Vagina (tissue), 2 donors: Measurements from ENCODE around the gene SYT1. TPM values are rescaled to one million over a fixed set of nuclear protein-coding genes. Genes with fewer than 3 reads are reported as not detected.

Experiments
- DNase-seq, 2 donors: peaks; one replicate each; pipeline ENCODE4 v3.0.0-alpha.2; 2017; ENCODE audit errors: extremely low spot score in 2 of 2
- H3K27ac ChIP-seq: fragments of 200-600 bp; sonication (generic); one replicate; pipeline ENCODE4 v1.5.1; 2019
- H3K27me3 ChIP-seq: fragments of 200-600 bp; sonication (generic); one replicate; pipeline ENCODE4 v1.5.1; 2019
- H3K36me3 ChIP-seq, 2 donors: fragments of 200-600 bp; sonication (generic); one replicate each; pipeline ENCODE4 v1.5.1; 2017 to 2019
- H3K4me1 ChIP-seq: fragments of 200-600 bp; sonication (generic); one replicate; pipeline ENCODE4 v1.5.1; 2019
- H3K4me3 ChIP-seq, 2 donors: fragments of 200-600 bp; sonication (generic); 1 replicate in 1 of 2; 2 replicates in 1 of 2; pipeline ENCODE4 v1.5.1; 2016 to 2019
- H3K9me3 ChIP-seq: fragments of 200-600 bp; sonication (generic); one replicate; pipeline ENCODE4 v1.5.1; 2019
- CTCF ChIP-seq, 3 experiments: fragments of 450-650 bp in 2 of 3; fragments of 200-600 bp in 1 of 3; sonication (generic) in 1 of 3; IDR thresholded peaks; one replicate each; pipeline ENCODE4 v1.5.1; 2017 to 2019; ENCODE audit warnings: antibody characterized with exemption in 3 of 3, mild to moderate bottlenecking in 2 of 3, moderate library complexity in 2 of 3
- POLR2A ChIP-seq, 2 donors: fragments of 450-650 bp; IDR thresholded peaks; one replicate each; pipeline ENCODE4 v1.6.1; 2017; ENCODE audit warnings: antibody characterized with exemption in 2 of 2, mild to moderate bottlenecking in 2 of 2, moderate library complexity in 2 of 2
- POLR2AphosphoS5 ChIP-seq, 2 donors: sonication (generic); formaldehyde crosslinking; IDR thresholded peaks; one replicate each; pipeline ENCODE4 v1.9.0; 2017; ENCODE audit warnings: antibody characterized with exemption in 2 of 2, mild to moderate bottlenecking in 2 of 2, low read depth in 1 of 2; ENCODE audit not compliant: insufficient read depth in 1 of 2
- intact Hi-C: fragments of 100-400 bp; cut with DNase I; formaldehyde crosslinking; loops from one replicate; pipeline ENCODE4 v1.15.1; 2023
- total RNA-seq: library from RNA; depleted of rRNA; stranded (reverse); fragments of >200 nt; gene quantifications from one replicate; pipeline ENCODE4 v1.2.3, GENCODE V29; 2016

Gene SYT1
- total RNA-seq, 1 donor from 2014 or later = 13.3 TPM

- DNase-seq = no peak
- intact Hi-C loops = no loop called here
- H3K4me1 ChIP-seq = no peaks in the 10 kb centered on the region
- H3K9me3 ChIP-seq = no peaks in the 10 kb centered on the region
- no peak overlapping the region for H3K27ac ChIP-seq
- H3K27me3 ChIP-seq = no peaks in the 10 kb centered on the region
- no peaks in the 10 kb centered on the region for H3K36me3 ChIP-seq
- TF ChIP-seq POLR2A (IDR thresholded peaks at IDR 0.05) (no peak), CTCF (IDR thresholded peaks at IDR 0.05) (no peak), POLR2AphosphoS5 (IDR thresholded peaks at IDR 0.05; ENCODE audit: insufficient read depth in 1 of 2, low read depth in 1 of 2) (no peak)
- no peak overlapping the region for H3K4me3 ChIP-seq
Observed at GRCh38 chr12:79384551-79384950, 520.0 kb downstream of the SYT1 start.

- no peak overlapping the region for H3K27ac ChIP-seq
- no peaks in the 10 kb centered on the region for H3K36me3 ChIP-seq
- no peaks in the 10 kb centered on the region for H3K4me1 ChIP-seq
- no peak for DNase-seq
- no peaks in the 10 kb centered on the region for H3K27me3 ChIP-seq
- intact Hi-C loops = no loop called here
- no peak for TF ChIP-seq POLR2AphosphoS5 (IDR thresholded peaks at IDR 0.05; ENCODE audit: insufficient read depth in 1 of 2, low read depth in 1 of 2)
- no peak for TF ChIP-seq POLR2A (IDR thresholded peaks at IDR 0.05)
- no peak for TF ChIP-seq CTCF (IDR thresholded peaks at IDR 0.05)
- H3K9me3 ChIP-seq = no peaks in the 10 kb centered on the region
- no peak overlapping the region for H3K4me3 ChIP-seq
Observed at GRCh38 chr12:79388011-79388410, 523.4 kb downstream of the SYT1 start.

- Histone ChIP-seq H3K9me3 (no peaks in the 10 kb centered on the region), H3K27me3 (no peaks in the 10 kb centered on the region), H3K4me3 (no peak overlapping the region), H3K36me3 (no peaks in the 10 kb centered on the region), H3K4me1 (no peaks in the 10 kb centered on the region), H3K27ac (no peak overlapping the region)
- TF ChIP-seq POLR2A (IDR thresholded peaks at IDR 0.05) = no peak
- no peak for TF ChIP-seq CTCF (IDR thresholded peaks at IDR 0.05)
- no peak for TF ChIP-seq POLR2AphosphoS5 (IDR thresholded peaks at IDR 0.05; ENCODE audit: insufficient read depth in 1 of 2, low read depth in 1 of 2)
- intact Hi-C loops = no loop called here
- DNase-seq = no peak
Observed at GRCh38 chr12:79393842-79394241, 529.3 kb downstream of the SYT1 start.

GRCh38 chr12:79397609-79398008 lies 533.0 kb downstream of the SYT1 start:
- no peaks in the 10 kb centered on the region for H3K9me3 ChIP-seq
- no peak for DNase-seq
- TF ChIP-seq POLR2AphosphoS5 (IDR thresholded peaks at IDR 0.05; ENCODE audit: insufficient read depth in 1 of 2, low read depth in 1 of 2) = no peak
- no peak for TF ChIP-seq CTCF (IDR thresholded peaks at IDR 0.05)
- no peak for TF ChIP-seq POLR2A (IDR thresholded peaks at IDR 0.05)
- H3K36me3 ChIP-seq = no peaks in the 10 kb centered on the region
- intact Hi-C loops = no loop called here
- no peaks in the 10 kb centered on the region for H3K27me3 ChIP-seq
- H3K27ac ChIP-seq = no peak overlapping the region
- no peaks in the 10 kb centered on the region for H3K4me1 ChIP-seq
- no peak overlapping the region for H3K4me3 ChIP-seq

GRCh38 chr12:79400481-79400880 lies 535.9 kb downstream of the SYT1 start:
- H3K4me1 ChIP-seq = no peaks in the 10 kb centered on the region
- DNase-seq = no peak
- no peak overlapping the region for H3K27ac ChIP-seq
- intact Hi-C loops = no loop called here
- no peaks in the 10 kb centered on the region for H3K27me3 ChIP-seq
- no peaks in the 10 kb centered on the region for H3K9me3 ChIP-seq
- no peak for TF ChIP-seq POLR2AphosphoS5 (IDR thresholded peaks at IDR 0.05; ENCODE audit: insufficient read depth in 1 of 2, low read depth in 1 of 2)
- TF ChIP-seq CTCF (IDR thresholded peaks at IDR 0.05) = no peak
- no peak for TF ChIP-seq POLR2A (IDR thresholded peaks at IDR 0.05)
- no peaks in the 10 kb centered on the region for H3K36me3 ChIP-seq
- no peak overlapping the region for H3K4me3 ChIP-seq
